NCI-H2029 treated with DMSO at 0.1 percent for 48 hours (cell line): ENCODE measurements around the gene SERF2.
A peak's percentile ranks its signal among the peaks of the same experiment; 100 is the strongest.
"Not testable (repeated sequence)": the region's sequence is repeated elsewhere in the genome, so short reads cannot be mapped to it uniquely, and the experiment has no call there.

Experiments
- DNase-seq: peaks from one replicate; lab custom pipeline; 2025; lab: John Stamatoyannopoulos, UW

SERF2 gene

GRCh38 chr15:43791993-43792760 lies at the start of gene SERF2:
Gene SERF2, plus strand, starts transcription at chr15:43792320. Its CDS starts 57 bp downstream, at chr15:43792377.
- peak; percentile 72 for DNase-seq

GRCh38 chr15:43746245-43746902 lies 45.7 kb upstream of the SERF2 start, which contains the start of gene PDIA3:
Gene PDIA3, plus strand, starts transcription at chr15:43746438. Its CDS starts 102 bp downstream, at chr15:43746540.
- not testable (repeated sequence) for DNase-seq

- not testable (repeated sequence) for DNase-seq
Observed at GRCh38 chr15:43746903-43747309, 45.2 kb upstream of the SERF2 start.

GRCh38 chr15:43748376-43748775 lies 43.7 kb upstream of the SERF2 start:
- DNase-seq: no peak

- no peak for DNase-seq
Observed at GRCh38 chr15:43749690-43750345, 42.3 kb upstream of the SERF2 start.

GRCh38 chr15:43751885-43752284 lies 40.2 kb upstream of the SERF2 start:
- DNase-seq: no peak

GRCh38 chr15:43762824-43763223 lies 29.3 kb upstream of the SERF2 start:
- DNase-seq: no peak

- DNase-seq: no peak
Observed at GRCh38 chr15:43763819-43764446, 28.2 kb upstream of the SERF2 start.

- no peak for DNase-seq
Observed at GRCh38 chr15:43769584-43770228, 22.4 kb upstream of the SERF2 start.

- DNase-seq: no peak
Observed at GRCh38 chr15:43771816-43772215, 20.3 kb upstream of the SERF2 start.

- no peak for DNase-seq
Observed at GRCh38 chr15:43772624-43773023, 19.5 kb upstream of the SERF2 start.

GRCh38 chr15:43774062-43774461 lies 18.1 kb upstream of the SERF2 start:
- no peak for DNase-seq

- DNase-seq: peak; percentile 27
Observed at GRCh38 chr15:43775411-43775965, 16.6 kb upstream of the SERF2 start.

- no peak for DNase-seq
Observed at GRCh38 chr15:43776101-43776717, 15.9 kb upstream of the SERF2 start.

- peak; percentile 30 for DNase-seq
Observed at GRCh38 chr15:43776718-43777266, 15.3 kb upstream of the SERF2 start, which contains the start of gene ELL3. Gene ELL3, minus strand, starts transcription at chr15:43776966. Its CDS starts 65 bp downstream, at chr15:43776901.

GRCh38 chr15:43777267-43777914 lies 14.7 kb upstream of the SERF2 start:
- peak; percentile 48 for DNase-seq

- no peak for DNase-seq
Observed at GRCh38 chr15:43779016-43779415, 13.1 kb upstream of the SERF2 start.

- DNase-seq: no peak
Observed at GRCh38 chr15:43789409-43789808, 2.7 kb upstream of the SERF2 start.

GRCh38 chr15:43792761-43793476 lies 799 bp downstream of the SERF2 start:
- DNase-seq: no peak
